ENCODE measurements around the gene CNGA3. TPM values are rescaled to one million over a fixed set of nuclear protein-coding genes. Genes with fewer than 3 reads are reported as not detected.

Gene CNGA3
- total and polyA plus RNA-seq, 2 experiments from 2014 or later, result not detected

GRCh38 chr2:98311771-98312545 is 34.3 kb upstream of the CNGA3 start:
- H2AFZ ChIP-seq, result peak overlapping the region; percentile 83
- H3K36me3 Mint-ChIP-seq (ENCODE audit: low read depth), result peaks cover 2% of the 10 kb centered on the region; the same call in 1 of the 3 replicates
- no peak overlapping the region for H3K27ac Mint-ChIP-seq
- H3K79me2 ChIP-seq (replicated peaks; ENCODE audit: insufficient read depth), result no peaks in the 10 kb centered on the region
- no peaks in the 10 kb centered on the region for H3F3A ChIP-seq (replicated peaks; ENCODE audit: low read depth)
- DNase-seq (ENCODE audit: low spot score), result peak; percentile 61
- no peak overlapping the region for H3K4me3 ChIP-seq
- H3K27me3 Mint-ChIP-seq (ENCODE audit: insufficient read depth, low read depth, poor library complexity), result peaks cover 8% of the 10 kb centered on the region
- no peak overlapping the region for H3K27ac ChIP-seq (ENCODE audit: low read depth)
- TF ChIP-seq NANOG (IDR thresholded peaks at IDR 0.05; ENCODE audit: borderline replicate concordance), result no peak
- TF ChIP-seq ETS1 (IDR thresholded peaks at IDR 0.05), result no peak
- peak; percentile 57 to 73 for TF ChIP-seq CTCF (conservative IDR thresholded peaks at IDR 0.05; ENCODE audit: low read depth in 2 of 2)
- no peak for TF ChIP-seq EZH2 (IDR thresholded peaks at IDR 0.05; ENCODE audit: low read depth, unreplicated experiment)
- no peak for TF ChIP-seq POLR2AphosphoS5 (IDR thresholded peaks at IDR 0.05; ENCODE audit: low read depth)
- 0 out of 2 replicates have a peak, but pooled peaks cover 3% of the 10 kb centered on the region for H3K9me2 ChIP-seq (ENCODE audit: insufficient read depth)
- no peaks in the 10 kb centered on the region; the same call in 1 of the 2 replicates for H4K20me1 ChIP-seq (replicated peaks; ENCODE audit: insufficient read depth)
- peak; percentile 80 for ATAC-seq
- 0 out of 3 replicates have a peak, but pooled peaks cover 2% of the 10 kb centered on the region for H3K9me3 Mint-ChIP-seq
- peaks cover 20% of the 10 kb centered on the region for H3K4me1 Mint-ChIP-seq
- H3K36me3 ChIP-seq (ENCODE audit: insufficient read depth), result no peaks in the 10 kb centered on the region
- peaks cover 2% of the 10 kb centered on the region for H3K4me1 ChIP-seq (ENCODE audit: insufficient read depth)
- no peak overlapping the region for H3K4me2 ChIP-seq
- H3K27me3 ChIP-seq (ENCODE audit: insufficient read depth), result no peaks in the 10 kb centered on the region
- H3K4me3 Mint-ChIP-seq, result no peak overlapping the region

- no peak overlapping the region for H3K4me3 Mint-ChIP-seq
- no peak overlapping the region for H3K4me3 ChIP-seq
- no peaks in the 10 kb centered on the region for H4K20me1 ChIP-seq (replicated peaks; ENCODE audit: insufficient read depth)
- H3K4me2 ChIP-seq, result no peak overlapping the region
- peaks cover 11% of the 10 kb centered on the region for H3K36me3 Mint-ChIP-seq (ENCODE audit: low read depth)
- no peak overlapping the region for H3K27ac ChIP-seq (ENCODE audit: low read depth)
- H3K4me1 Mint-ChIP-seq, result peaks cover 28% of the 10 kb centered on the region
- no peaks in the 10 kb centered on the region for H3F3A ChIP-seq (replicated peaks; ENCODE audit: low read depth)
- H3K9me2 ChIP-seq (ENCODE audit: insufficient read depth), result 0 out of 2 replicates have a peak, but pooled peaks cover 3% of the 10 kb centered on the region
- H3K79me2 ChIP-seq (replicated peaks; ENCODE audit: insufficient read depth), result no peaks in the 10 kb centered on the region
- peaks cover 12% of the 10 kb centered on the region; the same call in 2 of the 3 replicates for H3K9me3 Mint-ChIP-seq
- ATAC-seq, result no peak
- DNase-seq (ENCODE audit: low spot score), result no peak
- H3K27me3 Mint-ChIP-seq (ENCODE audit: insufficient read depth, low read depth, poor library complexity), result peaks cover 8% of the 10 kb centered on the region
- H2AFZ ChIP-seq, result peak overlapping the region; percentile 56; the same call in 1 of the 2 replicates
- peaks cover 10% of the 10 kb centered on the region for H3K4me1 ChIP-seq (ENCODE audit: insufficient read depth)
- H3K36me3 ChIP-seq (ENCODE audit: insufficient read depth), result no peaks in the 10 kb centered on the region
- no peak overlapping the region for H3K27ac Mint-ChIP-seq
- H3K27me3 ChIP-seq (ENCODE audit: insufficient read depth), result no peaks in the 10 kb centered on the region
- TF ChIP-seq REST (IDR thresholded peaks at IDR 0.05; ENCODE audit: unreplicated experiment) (no peak), NANOG (IDR thresholded peaks at IDR 0.05; ENCODE audit: borderline replicate concordance) (no peak)
These were observed 32.6 kb upstream of the CNGA3 start for GRCh38 chr2:98313492-98314250.

All from GM23338 (cell line).